Measurements from ENCODE around the gene PMVK.

- TF ChIP-seq, protein P1, sequence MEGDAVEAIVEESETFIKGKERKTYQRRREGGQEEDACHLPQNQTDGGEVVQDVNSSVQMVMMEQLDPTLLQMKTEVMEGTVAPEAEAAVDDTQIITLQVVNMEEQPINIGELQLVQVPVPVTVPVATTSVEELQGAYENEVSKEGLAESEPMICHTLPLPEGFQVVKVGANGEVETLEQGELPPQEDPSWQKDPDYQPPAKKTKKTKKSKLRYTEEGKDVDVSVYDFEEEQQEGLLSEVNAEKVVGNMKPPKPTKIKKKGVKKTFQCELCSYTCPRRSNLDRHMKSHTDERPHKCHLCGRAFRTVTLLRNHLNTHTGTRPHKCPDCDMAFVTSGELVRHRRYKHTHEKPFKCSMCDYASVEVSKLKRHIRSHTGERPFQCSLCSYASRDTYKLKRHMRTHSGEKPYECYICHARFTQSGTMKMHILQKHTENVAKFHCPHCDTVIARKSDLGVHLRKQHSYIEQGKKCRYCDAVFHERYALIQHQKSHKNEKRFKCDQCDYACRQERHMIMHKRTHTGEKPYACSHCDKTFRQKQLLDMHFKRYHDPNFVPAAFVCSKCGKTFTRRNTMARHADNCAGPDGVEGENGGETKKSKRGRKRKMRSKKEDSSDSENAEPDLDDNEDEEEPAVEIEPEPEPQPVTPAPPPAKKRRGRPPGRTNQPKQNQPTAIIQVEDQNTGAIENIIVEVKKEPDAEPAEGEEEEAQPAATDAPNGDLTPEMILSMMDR (IDR thresholded peaks at IDR 0.05) = no peak
- no peak for TF ChIP-seq POLR2A (IDR thresholded peaks at IDR 0.05)
Measured at GRCh38 chr1:154966111-154966510, 29.6 kb upstream of the PMVK start.

Measured in thyroid gland (tissue), 4 donors.